K562 (cell line): ENCODE data around the gene FAM83D. TPM values are rescaled to one million over a fixed set of nuclear protein-coding genes. Genes with fewer than 3 reads are reported as not detected.

Experiments used
- ATAC-seq: fragments of 200-7000 bp; cut with Tn5 transposase; 3 replicates; pipeline ENCODE4 v1.9.1; 2020; ENCODE audit warnings: moderate library complexity
- BruUV-seq: library from RNA; stranded (reverse); fragments of 400-500 nt; replicated peaks from 2 replicates; lab custom pipeline; 2021; lab: Mats Ljungman, UMichigan
- CTCF ChIA-PET: fragments of 300-600 bp; formaldehyde crosslinking; extraction: SDS; loops from one replicate; lab custom pipeline; 2021; ENCODE audit warnings: low intra/inter-chr PET ratio; lab: Yijun Ruan, JAX
- POLR2A ChIA-PET: fragments of 300-600, 350-650 bp; sonication (Branson Sonifier 250); formaldehyde crosslinking; extraction: SDS; loops from one replicate; lab custom pipeline; 2021; ENCODE audit warnings: antibody characterized with exemption, inconsistent platforms; lab: Yijun Ruan, JAX
- DNase-seq, 4 experiments: peaks; one replicate each; pipeline versions ENCODE4 v3.0.0 to v3.0.0-alpha.2; 2011 to 2018; ENCODE audit warnings: low spot score in 3 of 4, mixed read lengths in 3 of 4; ENCODE audit errors: extremely low read depth in 1 of 4
- FAIRE-seq: peaks from 2 replicates; lab custom pipeline; 2011; peaks lifted over from hg19 to GRCh38; lab: Jason Lieb, UNC
- H2AFZ ChIP-seq: 2 replicates; pipeline ENCODE4 v1.6.0; 2011; ENCODE audit warnings: low read depth, low read length, control low read depth, inconsistent platforms
- H3K27ac ChIP-seq: fragments of 200-600 bp; 3 replicates; pipeline ENCODE4 v1.8.0; 2011; ENCODE audit warnings: low read depth, mild to moderate bottlenecking, control low read depth, inconsistent platforms, low read length, moderate library complexity, mixed read lengths; ENCODE audit errors: extremely low read depth
- H3K27me3 ChIP-seq, 2 experiments: fragments of 300-600 bp in 1 of 2; 2 replicates in 1 of 2; 3 replicates in 1 of 2; pipeline versions ENCODE4 v1.6.0 to v1.8.0; 2011; ENCODE audit warnings: inconsistent platforms in 2 of 2, low read length in 2 of 2, mild to moderate bottlenecking in 1 of 2, mixed read lengths in 1 of 2, moderate library complexity in 1 of 2; ENCODE audit not compliant: control insufficient read depth in 2 of 2, insufficient read depth in 2 of 2
- H3K36me3 ChIP-seq: fragments of 300-600 bp; 3 replicates; pipeline ENCODE4 v1.8.0; 2011; ENCODE audit warnings: mild to moderate bottlenecking, low read length, inconsistent platforms; ENCODE audit not compliant: control insufficient read depth, insufficient read depth
- H3K4me1 ChIP-seq, 2 experiments: fragments of 200-600 bp in 1 of 2; replicated peaks in 1 of 2; 2 replicates in 1 of 2; 3 replicates in 1 of 2; pipeline versions ENCODE4 v1.5.1 to v1.8.0; 2011; ENCODE audit warnings: inconsistent platforms in 2 of 2, low read length in 2 of 2, mild to moderate bottlenecking in 1 of 2, mixed read lengths in 1 of 2, moderate library complexity in 1 of 2; ENCODE audit not compliant: control insufficient read depth in 2 of 2, insufficient read depth in 2 of 2
- H3K4me2 ChIP-seq: 2 replicates; pipeline ENCODE4 v1.6.1; 2011; ENCODE audit warnings: low read length, control low read depth, inconsistent platforms, mixed read lengths; ENCODE audit not compliant: insufficient read depth
- H3K4me3 ChIP-seq: fragments of 200-600 bp; sonication (generic), shearing (Covaris generic); 2 replicates; pipeline ENCODE4 v1.5.1; 2016; ENCODE audit warnings: control low read depth, inconsistent platforms
- H3K79me2 ChIP-seq: fragments of 200-600 bp; 3 replicates; pipeline ENCODE4 v1.8.0; 2011; ENCODE audit warnings: low read length, inconsistent platforms; ENCODE audit not compliant: control insufficient read depth, insufficient read depth
- H3K9ac ChIP-seq, 2 experiments: 2 replicates each; pipeline versions ENCODE4 v1.6.0 to v1.6.1; 2011; ENCODE audit warnings: low read depth in 2 of 2, low read length in 2 of 2, control low read depth in 1 of 2, inconsistent platforms in 1 of 2, mild to moderate bottlenecking in 1 of 2, mixed read lengths in 1 of 2; ENCODE audit not compliant: insufficient read depth in 1 of 2
- H3K9me1 ChIP-seq: one replicate; pipeline ENCODE4 v1.6.0; 2011; ENCODE audit warnings: inconsistent platforms, mild to moderate bottlenecking, low read length, moderate library complexity; ENCODE audit not compliant: control insufficient read depth, insufficient read depth
- H3K9me3 ChIP-seq: replicated peaks from 2 replicates; pipeline ENCODE4 v1.5.1; 2011; ENCODE audit warnings: low read depth, low read length, inconsistent platforms; ENCODE audit not compliant: control insufficient read depth, insufficient read depth
- H4K20me1 ChIP-seq: replicated peaks from 2 replicates; pipeline ENCODE4 v1.6.1; 2011; ENCODE audit warnings: low read length, inconsistent platforms, mixed read lengths; ENCODE audit not compliant: control insufficient read depth, insufficient read depth
- BCOR ChIP-seq: fragments of 450-650 bp; IDR thresholded peaks from 2 replicates; pipeline ENCODE4 v1.6.1; 2016
- CBFB ChIP-seq: sonication (generic); formaldehyde crosslinking; IDR thresholded peaks from 2 replicates; pipeline ENCODE4 v1.4.0; 2020; ENCODE audit warnings: mild to moderate bottlenecking, missing genetic modification reagents
- LEF1 ChIP-seq: fragments of 450-650 bp; IDR thresholded peaks from 2 replicates; pipeline ENCODE4 v1.6.1; 2016; ENCODE audit warnings: mild to moderate bottlenecking
- RBM25 ChIP-seq: fragments of 200-400 bp; formaldehyde crosslinking; IDR thresholded peaks from 2 replicates; pipeline ENCODE4 v1.6.1; 2018; ENCODE audit warnings: low read length, low read depth, moderate library complexity; ENCODE audit not compliant: severe bottlenecking
- SMAD3 ChIP-seq: fragments of 450-650 bp; formaldehyde crosslinking; conservative IDR thresholded peaks from 2 replicates; pipeline ENCODE4 v1.4.0; 2020; ENCODE audit warnings: mild to moderate bottlenecking
- ZNF57 ChIP-seq: fragments of 450-650 bp; formaldehyde crosslinking; IDR thresholded peaks from 2 replicates; pipeline ENCODE4 v1.4.0; 2020; ENCODE audit warnings: mild to moderate bottlenecking, moderate library complexity
- WGBS: fragments of 100-300 bp; shearing (Covaris generic); methylation state at CpG from one replicate; pipeline ENCODE4 v1.1.6; 2016; ENCODE audit warnings: low coverage, mixed read lengths; ENCODE audit not compliant: insufficient coverage; ENCODE audit errors: missing lambda C conversion rate; 5-methylcytosine and 5-hydroxymethylcytosine counted together
- in situ Hi-C: fragments of 300-500 bp; cut with MboI; formaldehyde crosslinking; loops from 4 replicates; pipeline ENCODE4 v1.15.0; 2018; ENCODE audit warnings: inconsistent platforms, mixed read lengths
- intact Hi-C: fragments of 100-400 bp; cut with micrococcal nuclease; formaldehyde crosslinking; loops from 2 replicates; pipeline ENCODE4 v1.14.2; 2022
- polyA plus RNA-seq, 8 experiments: library from polyadenylated mRNA; depleted of rRNA in 4 of 8; stranded (reverse) in 5 of 8; unstranded in 3 of 8; fragments of >200 nt; fragmentation: Nextera tagmentation in 2 of 8; fragmentation: Illumina TruSeq in 1 of 8; extraction: Ambion mirVana in 2 of 8; extraction: Trizol in 1 of 8; gene quantifications; 2 replicates each; pipeline versions ENCODE4 v1.2.1 to v1.2.3, GENCODE V29; 2011 to 2014; ENCODE audit warnings: inconsistent platforms in 1 of 8, missing spikeins in 1 of 8
- total RNA-seq, 7 experiments: library from RNA; depleted of rRNA in 6 of 7; stranded (reverse); fragments of >200 nt in 6 of 7; fragmentation: Illumina TruSeq in 2 of 7; extraction: Trizol in 2 of 7; gene quantifications; 2 replicates each; pipeline versions ENCODE4 v1.2.1 to v1.2.3, GENCODE V29; 2011 to 2021; ENCODE audit warnings: low replicate concordance in 1 of 7

The FAM83D gene
- total and polyA plus RNA-seq, 9 of the 15 experiments (the other 6 are each of a cell fraction or from before 2014, with no cell fraction given), result 8.2 to 66.1 (median 43.5) TPM

- no peak overlapping the region for H3K27ac ChIP-seq
- DNase-seq, result no peak
- no peak overlapping the region for H2AFZ ChIP-seq
- POLR2A ChIA-PET, result interaction anchor here (1.1 kb wide), 1 partner anchor 11 kb away, joined by 4 read pairs; no protein-coding TSS in a partner anchor
- H3K9me1 ChIP-seq, result no peaks in the 10 kb centered on the region
- no peaks in the 10 kb centered on the region for H3K36me3 ChIP-seq
- H4K20me1 ChIP-seq, result peaks cover 7% of the 10 kb centered on the region
- H3K27me3 ChIP-seq, result peaks cover 2 to 16% of the 10 kb centered on the region in 2 experiments; a peak in 1 of 5 replicates
- in situ Hi-C loops, result no loop called here
- no peaks in the 10 kb centered on the region for H3K9me3 ChIP-seq
- BruUV-seq, result no TSS peak
- H3K4me1 ChIP-seq, result peaks cover 0 to 7% of the 10 kb centered on the region in 2 experiments; a peak in 2 of 5 replicates
- intact Hi-C loops, result no loop called here
- H3K9ac ChIP-seq, result no peak overlapping the region
- no peak for ATAC-seq
- no peaks in the 10 kb centered on the region for H3K79me2 ChIP-seq
- no peak overlapping the region for H3K4me3 ChIP-seq
- TF ChIP-seq ZNF57 (CRISPR knock-in tag) (no peak), LEF1 (no peak), CBFB (CRISPR knock-in tag) (no peak), BCOR (0 out of 2 replicates have a peak, but pooled peaks have one; percentile 12), RBM25 (peak; percentile 38), SMAD3 (CRISPR knock-in tag) (no peak)
- CTCF ChIA-PET, result no interaction called here
- FAIRE-seq, result no peak
- H3K4me2 ChIP-seq, result no peak overlapping the region
- WGBS, result 30% methylated on average over 4 of the region's 4 CpGs
Observed at GRCh38 chr20:38881806-38882440, 44.3 kb upstream of the FAM83D start.
